ENCODE results near the gene CACNA1S.

DNA sequence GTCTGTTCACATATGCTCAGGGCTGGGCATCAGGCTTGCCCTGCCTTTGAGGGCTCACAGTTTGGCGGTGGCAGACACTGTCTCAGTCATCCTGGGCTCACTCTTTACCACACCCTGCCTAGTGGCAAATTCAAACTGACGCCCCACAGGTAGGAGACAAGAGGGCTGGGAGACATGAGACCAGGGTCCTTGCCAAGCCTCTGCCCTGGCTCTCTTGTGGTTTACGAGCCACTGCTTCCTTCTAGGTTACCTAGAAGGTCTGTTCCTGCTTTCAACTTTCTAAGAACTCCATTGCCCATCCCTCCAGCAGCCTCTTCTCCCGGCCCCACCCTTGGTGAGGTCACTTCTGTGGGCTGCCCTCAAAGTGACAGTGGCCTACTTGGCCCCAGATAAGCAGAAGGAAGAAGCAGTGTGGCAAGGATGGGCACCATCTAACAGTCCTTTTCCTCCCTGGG, 99.2 kb downstream of the CACNA1S start:
- TF ChIP-seq, protein P1, sequence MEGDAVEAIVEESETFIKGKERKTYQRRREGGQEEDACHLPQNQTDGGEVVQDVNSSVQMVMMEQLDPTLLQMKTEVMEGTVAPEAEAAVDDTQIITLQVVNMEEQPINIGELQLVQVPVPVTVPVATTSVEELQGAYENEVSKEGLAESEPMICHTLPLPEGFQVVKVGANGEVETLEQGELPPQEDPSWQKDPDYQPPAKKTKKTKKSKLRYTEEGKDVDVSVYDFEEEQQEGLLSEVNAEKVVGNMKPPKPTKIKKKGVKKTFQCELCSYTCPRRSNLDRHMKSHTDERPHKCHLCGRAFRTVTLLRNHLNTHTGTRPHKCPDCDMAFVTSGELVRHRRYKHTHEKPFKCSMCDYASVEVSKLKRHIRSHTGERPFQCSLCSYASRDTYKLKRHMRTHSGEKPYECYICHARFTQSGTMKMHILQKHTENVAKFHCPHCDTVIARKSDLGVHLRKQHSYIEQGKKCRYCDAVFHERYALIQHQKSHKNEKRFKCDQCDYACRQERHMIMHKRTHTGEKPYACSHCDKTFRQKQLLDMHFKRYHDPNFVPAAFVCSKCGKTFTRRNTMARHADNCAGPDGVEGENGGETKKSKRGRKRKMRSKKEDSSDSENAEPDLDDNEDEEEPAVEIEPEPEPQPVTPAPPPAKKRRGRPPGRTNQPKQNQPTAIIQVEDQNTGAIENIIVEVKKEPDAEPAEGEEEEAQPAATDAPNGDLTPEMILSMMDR (IDR thresholded peaks at IDR 0.05): no peak
- TF ChIP-seq ZFX (IDR thresholded peaks at IDR 0.05; ENCODE audit: borderline replicate concordance): no peak
